AG09309 (cell line): Measurements from ENCODE around the gene IER5.
A peak's percentile ranks its signal among the peaks of the same experiment; 100 is the strongest.

Source experiments
- DNase-seq: peaks from one replicate; pipeline ENCODE4 v3.0.0-alpha.2; 2010; ENCODE audit warnings: low read depth
- H3K4me3 ChIP-seq: 2 replicates; pipeline ENCODE4 v1.5.1; 2011; ENCODE audit warnings: mild to moderate bottlenecking, low read depth, low read length, moderate library complexity; ENCODE audit not compliant: control insufficient read depth
- CTCF ChIP-seq: IDR thresholded peaks from 2 replicates; pipeline ENCODE4 v1.5.1; 2011; ENCODE audit warnings: mild to moderate bottlenecking, low read depth, low read length, inconsistent platforms; ENCODE audit not compliant: insufficient read depth, control insufficient read depth; ENCODE audit errors: missing control alignments

Gene IER5

GRCh38 chr1:181076852-181077251, 11.6 kb upstream of the IER5 start:
- TF ChIP-seq CTCF = no peak
- no peak for DNase-seq
- H3K4me3 ChIP-seq = no peak overlapping the region

- H3K4me3 ChIP-seq = no peak overlapping the region
- TF ChIP-seq CTCF = no peak
- DNase-seq = no peak
Observed at GRCh38 chr1:181077576-181078242, 10.8 kb upstream of the IER5 start.

GRCh38 chr1:181079382-181079781, 9.1 kb upstream of the IER5 start:
- TF ChIP-seq CTCF = no peak
- no peak overlapping the region for H3K4me3 ChIP-seq
- DNase-seq = no peak

- H3K4me3 ChIP-seq = no peak overlapping the region
- TF ChIP-seq CTCF = no peak
- DNase-seq = no peak
Observed at GRCh38 chr1:181079920-181080319, 8.6 kb upstream of the IER5 start.

GRCh38 chr1:181080556-181080955, 7.9 kb upstream of the IER5 start:
- TF ChIP-seq CTCF = no peak
- DNase-seq = no peak
- H3K4me3 ChIP-seq = no peak overlapping the region

- no peak for DNase-seq
- no peak for TF ChIP-seq CTCF
- H3K4me3 ChIP-seq = no peak overlapping the region
Observed at GRCh38 chr1:181081395-181081794, 7.1 kb upstream of the IER5 start.

- no peak for DNase-seq
- TF ChIP-seq CTCF = peak; percentile 52
- no peak overlapping the region for H3K4me3 ChIP-seq
Observed at GRCh38 chr1:181083842-181084605, 4.5 kb upstream of the IER5 start.
